Astrocyte of the hippocampus (primary cell): ENCODE data around the gene FAM98B.

Source experiments
- DNase-seq: peaks from one replicate; pipeline ENCODE4 v3.0.0; 2011; ENCODE audit warnings: low read depth, low spot score

Gene FAM98B

DNA sequence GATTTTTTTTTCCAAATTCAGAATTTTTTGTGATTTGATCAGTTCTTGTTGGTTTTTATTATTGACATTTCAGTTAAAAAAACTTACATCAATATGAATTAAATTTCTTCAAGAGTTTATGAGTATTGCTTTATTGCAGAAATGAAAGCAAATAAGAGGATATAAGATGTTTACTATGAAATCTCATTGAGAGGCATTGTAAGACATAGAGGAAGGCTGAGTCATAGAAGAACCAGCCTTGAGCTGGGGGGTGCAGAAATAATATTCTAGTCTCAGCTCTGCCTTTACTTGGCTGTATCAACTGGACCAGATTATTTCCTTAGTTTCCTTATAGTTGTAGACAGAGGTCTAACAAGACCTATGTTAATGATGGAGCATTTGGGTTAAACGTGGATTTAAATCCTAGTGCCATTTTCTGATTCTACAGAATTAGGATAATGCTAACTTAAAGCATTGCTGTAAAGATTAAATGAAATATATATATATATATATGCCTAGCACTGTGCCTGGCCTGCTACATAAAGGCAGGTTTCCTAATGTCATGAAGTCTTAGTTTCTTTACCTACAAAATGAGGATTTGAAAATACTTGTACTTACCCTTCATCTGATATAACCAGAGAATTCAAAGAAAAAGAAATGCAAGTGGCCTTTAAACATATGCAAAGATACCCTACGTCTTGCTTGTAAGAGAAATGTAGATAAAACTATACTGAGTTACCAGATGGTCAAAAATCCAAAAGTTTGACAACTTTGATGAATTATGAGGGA is 7.3 kb downstream of the FAM98B start:
- DNase-seq, result peak; percentile 23

DNA sequence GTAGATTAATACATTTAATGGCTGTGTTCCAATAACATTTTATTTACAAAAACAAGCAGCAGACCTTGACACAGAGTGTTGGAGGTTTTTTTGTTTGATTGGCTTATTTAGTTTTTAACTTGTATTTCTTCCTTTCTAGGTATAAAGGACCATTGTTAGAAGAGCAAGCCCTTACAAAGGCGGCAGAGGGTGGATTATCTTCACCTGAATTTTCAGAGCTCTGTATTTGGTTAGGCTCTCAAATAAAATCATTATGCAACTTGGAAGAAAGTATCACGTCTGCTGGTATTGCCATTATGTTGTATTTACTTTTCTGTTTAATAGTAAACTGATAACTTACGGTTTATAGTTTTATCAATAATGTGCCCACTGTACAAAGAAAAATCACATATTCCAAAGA is 10.0 kb downstream of the FAM98B start:
- no peak for DNase-seq

DNA sequence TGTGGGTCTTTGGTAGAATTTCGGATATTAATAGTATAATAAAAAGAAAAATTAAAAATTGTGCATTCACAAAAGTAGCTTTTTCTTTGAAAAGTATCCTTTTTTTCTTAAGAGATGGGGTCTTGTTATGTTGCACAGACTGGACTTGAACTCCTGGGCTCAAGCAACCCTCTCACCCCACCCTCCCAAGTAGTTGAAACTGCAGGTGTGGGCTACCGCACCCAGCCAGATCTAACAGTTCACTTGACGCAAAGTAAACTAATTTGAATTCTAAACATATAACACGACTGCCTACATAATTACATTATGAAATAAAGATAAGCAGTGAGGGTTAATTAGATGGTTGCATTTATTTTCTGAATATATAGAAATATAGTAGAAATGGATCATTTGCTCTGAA is 10.7 kb downstream of the FAM98B start:
- DNase-seq, result no peak

DNA sequence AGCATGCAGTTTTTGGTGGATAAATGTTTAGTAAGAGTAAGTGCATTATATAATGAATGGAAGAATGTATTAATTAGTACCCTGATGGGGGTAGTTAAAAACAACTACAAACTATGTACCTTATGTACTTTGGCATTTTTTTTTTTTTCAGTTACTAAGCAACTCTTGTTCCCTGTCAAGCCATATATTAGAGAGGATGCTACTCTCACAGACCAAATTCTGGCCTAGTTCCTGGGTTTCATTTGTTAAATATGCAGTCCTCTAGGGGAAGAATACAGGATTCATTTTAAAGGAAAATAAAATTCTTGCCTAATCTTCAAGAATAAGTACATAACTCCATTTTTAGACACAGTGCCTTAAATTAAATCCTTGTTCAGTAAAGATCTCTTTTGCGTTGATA is 16.9 kb downstream of the FAM98B start:
- DNase-seq, result no peak

DNA sequence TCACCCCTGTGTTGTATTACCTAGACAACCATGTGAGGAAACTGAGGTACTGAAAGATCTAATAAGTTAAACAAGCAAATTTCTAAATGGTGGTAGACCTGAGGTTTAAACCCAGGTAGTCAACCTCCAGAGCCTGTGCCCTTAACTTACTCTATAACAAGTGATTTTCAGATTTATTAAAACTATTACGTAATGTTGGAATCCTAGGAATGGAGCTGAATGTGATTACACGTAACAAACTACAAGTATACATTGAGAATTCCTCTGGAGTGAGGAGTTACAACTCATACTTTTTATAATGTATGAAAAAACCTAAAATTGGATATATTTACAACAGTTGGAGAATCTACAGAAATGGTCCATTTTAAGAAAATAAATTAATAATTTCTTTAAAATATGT is 18.0 kb downstream of the FAM98B start:
- no peak for DNase-seq

DNA sequence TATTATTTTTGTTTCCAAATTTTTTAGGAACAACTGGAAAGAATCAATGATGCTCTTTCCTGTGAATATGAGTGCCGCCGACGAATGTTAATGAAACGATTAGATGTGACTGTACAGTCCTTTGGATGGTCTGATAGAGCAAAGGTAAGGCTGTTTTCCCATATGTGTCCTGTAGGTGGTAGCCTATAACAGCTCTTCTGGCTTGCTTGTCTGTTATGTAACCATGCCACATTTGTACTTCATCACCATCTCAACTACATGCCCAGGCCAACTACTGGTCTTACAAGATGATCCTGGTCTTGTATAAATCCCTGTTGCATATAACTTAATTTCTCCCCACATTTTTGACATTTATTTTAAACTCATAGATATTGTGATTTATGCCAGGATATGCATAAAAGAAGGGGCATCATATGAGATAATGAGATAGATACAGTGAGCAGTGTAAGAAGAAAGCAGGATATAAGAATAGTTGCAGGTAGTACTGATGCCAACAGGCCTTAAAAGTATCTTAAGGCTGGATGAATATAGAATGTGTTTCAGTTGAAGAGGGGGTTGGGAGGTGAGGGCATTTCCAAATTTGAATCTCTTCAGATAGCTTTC is 20.3 kb downstream of the FAM98B start:
- peak; percentile 82 for DNase-seq

DNA sequence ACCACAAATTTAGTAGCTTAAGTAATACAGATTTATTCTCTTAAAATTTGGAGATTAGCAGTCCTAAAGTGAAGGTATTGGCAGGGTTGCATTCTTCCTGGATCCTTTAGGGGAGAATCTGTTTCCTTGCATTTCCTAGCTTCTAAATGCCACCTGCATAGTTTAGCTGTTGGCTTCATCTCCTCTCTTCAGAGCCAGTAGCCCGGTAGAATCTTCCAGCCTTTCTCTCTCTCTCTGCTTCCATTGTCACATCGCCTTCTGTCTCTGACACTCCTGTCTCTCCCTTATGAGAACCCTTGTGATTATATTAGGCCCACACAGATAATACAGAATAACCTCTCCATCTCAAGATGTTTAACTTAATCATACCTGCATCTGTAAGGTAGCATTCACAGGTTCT is 21.4 kb downstream of the FAM98B start:
- no peak for DNase-seq

DNA sequence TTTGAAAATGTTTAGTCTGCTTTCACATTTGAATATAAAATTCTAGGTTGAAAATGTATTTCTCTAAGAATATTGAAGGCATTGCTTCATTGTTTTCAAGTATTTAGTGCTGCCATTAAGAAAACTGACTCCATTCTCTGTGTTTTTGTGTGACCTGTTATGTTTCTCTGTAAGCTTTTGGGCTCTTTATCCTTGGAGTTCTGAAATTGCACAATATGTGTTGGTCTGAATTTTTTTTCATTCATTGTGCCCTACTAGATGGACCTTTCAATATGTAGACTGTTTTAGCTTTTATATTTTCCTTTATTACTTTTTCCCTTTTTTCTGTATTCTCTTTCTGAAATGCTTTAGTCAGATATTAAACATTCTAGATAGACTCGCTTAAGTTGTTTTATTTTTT is 22.2 kb downstream of the FAM98B start:
- no peak for DNase-seq

DNA sequence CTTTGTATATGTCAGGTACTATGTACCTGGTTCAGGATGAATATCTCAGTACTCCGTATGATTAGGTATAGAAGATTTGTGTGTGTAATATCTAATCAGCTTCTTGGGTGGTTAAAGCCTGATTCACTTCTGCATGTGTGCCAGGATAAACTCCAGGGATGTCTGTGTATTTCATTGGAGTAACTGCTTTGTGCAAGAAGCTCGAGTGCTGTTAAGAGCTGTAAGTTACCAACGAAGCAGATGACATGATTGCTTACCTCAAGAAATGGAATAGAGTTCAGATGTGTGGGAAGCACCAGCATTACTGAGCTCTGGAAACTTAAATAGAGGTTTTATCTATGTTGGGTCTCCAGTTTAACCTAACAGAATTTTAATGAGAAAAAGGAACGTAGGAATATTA is 23.7 kb downstream of the FAM98B start:
- DNase-seq, result peak; percentile 8

DNA sequence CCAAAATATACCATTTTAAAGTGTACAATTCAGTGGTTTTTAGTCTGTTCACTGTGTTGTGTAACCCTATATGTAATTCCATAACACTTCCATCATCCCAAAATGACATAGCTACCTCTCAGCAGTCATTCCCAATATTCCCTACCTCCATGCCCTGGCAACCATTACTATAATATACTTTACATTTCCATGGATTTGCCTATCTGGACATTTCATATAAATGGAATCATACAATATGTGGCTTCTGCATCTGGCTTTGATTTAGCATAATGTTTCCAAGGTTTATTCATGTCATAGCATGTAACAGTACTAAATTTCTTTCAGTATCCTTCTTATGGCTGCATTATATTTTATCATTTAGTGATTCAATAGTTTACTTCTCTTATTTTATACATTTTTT is 25.3 kb downstream of the FAM98B start:
- DNase-seq, result no peak

DNA sequence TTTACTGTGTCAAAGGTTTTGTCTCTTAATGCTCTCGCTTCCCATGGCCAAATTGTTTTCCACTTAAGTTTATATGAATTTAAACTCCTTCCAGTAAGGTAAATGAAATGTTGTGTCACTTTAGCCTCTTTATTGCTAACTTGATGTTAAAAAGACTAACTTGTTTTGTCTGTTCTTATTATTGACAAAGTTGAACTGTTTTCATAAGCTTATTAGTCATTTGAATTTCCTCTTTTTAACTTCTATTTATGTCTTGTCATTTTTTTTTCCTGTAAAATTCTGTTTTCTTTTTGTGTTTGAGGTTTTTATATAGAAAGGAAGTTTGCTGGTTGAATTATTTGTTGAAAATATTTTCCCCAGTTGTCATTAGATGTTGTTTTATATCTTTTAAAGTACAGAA is 25.8 kb downstream of the FAM98B start:
- DNase-seq, result no peak

DNA sequence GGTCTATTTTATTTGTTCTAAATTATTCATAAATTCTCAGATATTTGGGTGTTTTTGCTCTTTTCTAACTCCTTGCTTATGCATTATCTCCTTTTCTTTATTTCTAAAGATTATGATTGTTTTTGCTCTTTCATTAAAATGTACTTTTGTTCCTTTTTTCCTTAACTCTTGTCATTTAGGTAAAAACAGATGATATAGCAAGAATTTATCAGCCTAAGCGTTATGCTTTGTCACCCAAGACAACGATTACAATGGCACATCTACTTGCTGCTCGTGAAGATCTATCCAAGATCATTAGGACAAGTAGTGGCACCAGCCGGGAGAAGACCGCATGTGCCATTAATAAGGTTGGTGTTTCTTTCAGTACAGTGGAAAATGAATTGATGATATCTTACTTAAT is 27.2 kb downstream of the FAM98B start:
- DNase-seq, result no peak

DNA sequence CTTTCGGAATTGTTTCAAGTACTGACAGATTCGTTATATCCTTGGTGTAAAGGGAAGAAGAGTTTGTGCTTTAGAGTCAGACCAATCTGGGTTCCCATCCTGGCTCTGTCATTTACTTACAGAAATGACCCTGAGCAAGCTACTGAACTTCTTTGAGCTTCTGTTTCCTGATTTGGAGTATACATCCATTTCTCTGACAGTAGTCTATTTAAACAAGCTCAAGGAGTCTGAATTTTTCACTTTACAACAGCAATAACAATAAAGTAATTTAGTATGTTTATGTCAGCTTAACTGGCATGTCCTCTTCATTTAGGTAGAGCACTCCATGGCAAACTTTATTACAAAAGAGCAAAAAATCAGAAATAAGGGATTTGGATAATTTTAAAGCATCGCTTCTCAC is 27.8 kb downstream of the FAM98B start:
- no peak for DNase-seq

DNA sequence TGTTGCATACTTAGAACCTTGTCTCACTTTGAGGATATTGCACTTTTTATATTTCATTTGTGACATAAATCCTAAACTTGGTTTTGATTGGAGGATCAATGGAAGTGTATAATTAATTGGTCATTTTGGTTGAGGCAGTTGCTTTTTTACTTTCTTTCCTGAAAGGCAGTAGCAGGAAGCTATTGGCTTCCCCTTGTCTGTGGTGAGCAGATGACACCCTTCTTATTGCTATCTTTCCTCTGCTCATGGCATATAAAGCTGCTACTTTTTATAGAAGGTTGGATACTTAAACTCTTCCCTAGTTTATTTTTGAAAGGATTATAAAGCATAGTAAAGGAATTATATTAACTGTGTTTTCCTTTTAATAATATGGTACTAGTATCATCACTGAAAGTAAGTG is 28.6 kb downstream of the FAM98B start:
- DNase-seq, result no peak

DNA sequence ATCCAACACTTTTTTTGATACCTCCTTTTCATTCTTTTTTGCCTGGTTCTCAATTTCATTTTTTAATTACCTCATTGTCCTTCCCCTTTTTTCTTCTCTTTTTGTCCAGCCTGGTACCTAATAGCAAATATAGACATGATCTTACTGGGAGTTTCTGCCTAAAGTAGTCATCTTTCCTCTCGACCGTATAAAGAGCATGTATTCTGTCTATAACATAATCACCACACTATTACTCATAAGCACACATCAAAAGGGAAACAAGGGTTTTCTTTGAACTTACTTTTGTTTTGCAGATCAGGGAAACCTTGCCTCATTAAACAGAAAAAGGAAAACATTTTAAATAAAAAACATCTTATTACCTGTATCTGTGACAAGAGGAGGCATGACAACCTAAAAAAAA is 33.0 kb downstream of the FAM98B start:
- no peak for DNase-seq

DNA sequence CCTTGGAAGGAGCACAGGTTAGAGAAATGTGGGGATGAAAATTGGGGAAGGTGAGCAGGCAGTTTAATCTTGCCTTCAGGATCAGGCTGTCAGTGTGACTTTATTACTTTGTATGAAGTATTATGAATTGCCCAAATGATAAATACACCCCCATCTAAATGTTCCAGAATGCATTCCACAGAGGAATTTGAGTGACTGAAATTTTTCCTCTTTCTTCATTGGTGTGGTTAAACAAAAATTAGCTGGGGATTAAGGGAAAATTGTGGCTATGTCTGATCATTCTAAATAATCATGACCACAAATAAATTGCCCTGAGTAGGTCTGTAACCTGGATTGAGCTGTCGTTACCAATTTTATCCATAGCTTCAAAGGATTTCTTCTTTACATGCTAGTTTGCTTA is 33.5 kb downstream of the FAM98B start:
- DNase-seq, result no peak

DNA sequence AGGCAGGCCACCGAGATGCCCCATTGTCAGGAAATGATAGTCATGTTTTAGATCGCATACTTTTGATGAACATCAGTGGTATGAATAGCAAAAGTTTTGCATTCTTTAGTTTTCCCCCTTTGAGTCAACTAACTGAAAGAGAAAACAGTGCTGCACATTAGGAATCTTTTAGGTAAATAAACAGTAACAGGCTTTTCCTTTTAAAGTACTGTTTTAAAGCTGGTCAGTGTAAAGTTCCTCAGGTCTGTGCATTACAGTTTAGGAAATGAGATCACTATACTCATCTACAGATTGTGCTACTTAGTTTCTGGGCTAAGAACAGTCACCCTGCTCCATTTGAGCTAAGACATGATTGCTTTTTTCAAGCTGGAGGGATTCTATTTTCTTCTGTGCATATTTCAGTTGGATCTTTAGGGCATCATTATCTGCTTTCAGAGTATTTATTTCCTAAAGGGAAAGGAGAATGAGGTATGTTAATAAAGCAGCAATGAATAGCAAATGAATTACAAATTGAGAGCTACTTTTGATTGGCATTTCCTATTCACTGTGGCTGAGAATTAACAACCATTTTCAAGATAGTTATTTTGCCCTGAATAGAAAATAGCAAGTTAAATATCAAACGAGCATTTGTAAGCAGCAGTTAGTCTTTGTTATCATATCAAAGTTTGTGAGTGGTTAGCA is 36.5 kb downstream of the FAM98B start:
- DNase-seq, result peak; percentile 34

DNA sequence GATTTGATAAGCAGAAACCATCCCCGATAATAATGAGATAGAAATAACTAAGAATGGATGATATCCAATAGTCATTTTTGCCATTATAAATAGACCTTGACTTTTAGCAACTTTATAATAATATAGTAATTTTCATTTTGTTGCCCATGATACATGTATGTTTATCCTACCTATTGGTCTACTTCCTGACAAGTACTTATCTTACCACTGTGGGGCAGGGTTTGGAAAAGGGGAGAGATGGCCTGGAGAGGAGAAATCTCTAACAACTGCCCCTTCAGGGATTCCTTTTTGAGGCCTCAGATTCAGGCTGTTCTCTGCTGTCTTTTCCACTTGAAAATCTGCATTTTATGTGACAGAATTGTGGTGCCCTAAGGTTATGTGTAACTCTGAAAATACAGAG is 42.2 kb downstream of the FAM98B start:
- DNase-seq, result no peak

DNA sequence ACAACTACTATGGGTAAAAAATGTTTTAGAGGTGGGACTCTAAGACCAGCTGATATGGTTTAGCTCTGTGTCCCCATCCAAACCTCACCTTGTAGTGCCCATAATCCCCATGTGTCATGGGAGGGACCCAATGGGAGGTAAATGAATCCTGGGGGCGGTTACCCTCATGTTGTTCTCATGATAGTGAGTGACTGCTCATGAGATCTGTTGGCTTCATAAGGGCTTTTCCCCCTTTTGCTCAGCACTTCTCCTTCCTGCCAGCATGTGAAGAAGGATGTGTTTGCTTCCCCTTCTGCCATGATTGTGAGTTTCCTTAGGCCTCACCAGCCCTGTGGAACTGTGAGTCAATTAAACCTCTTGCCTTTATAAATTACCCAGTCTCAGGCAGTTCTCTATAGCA is 45.7 kb downstream of the FAM98B start:
- no peak for DNase-seq

DNA sequence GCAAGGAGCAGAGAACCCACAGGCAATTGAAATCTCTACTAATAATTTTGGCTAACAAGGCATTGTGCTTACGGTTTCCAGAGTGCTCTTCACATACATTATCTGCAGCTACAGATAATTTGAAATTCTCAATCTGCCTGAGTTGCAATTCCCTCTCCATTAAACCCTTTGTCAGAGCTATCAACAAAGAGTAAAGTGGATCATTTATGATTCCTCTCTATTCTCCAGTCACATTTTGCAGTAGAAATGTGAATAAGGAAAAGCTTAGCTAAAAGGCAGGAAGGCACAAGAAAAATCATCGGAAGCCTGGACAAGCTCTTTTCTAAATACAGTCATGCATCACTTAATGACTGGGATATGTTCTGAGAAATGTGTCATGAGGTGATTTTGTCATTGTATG is 49.6 kb downstream of the FAM98B start:
- no peak for DNase-seq

DNA sequence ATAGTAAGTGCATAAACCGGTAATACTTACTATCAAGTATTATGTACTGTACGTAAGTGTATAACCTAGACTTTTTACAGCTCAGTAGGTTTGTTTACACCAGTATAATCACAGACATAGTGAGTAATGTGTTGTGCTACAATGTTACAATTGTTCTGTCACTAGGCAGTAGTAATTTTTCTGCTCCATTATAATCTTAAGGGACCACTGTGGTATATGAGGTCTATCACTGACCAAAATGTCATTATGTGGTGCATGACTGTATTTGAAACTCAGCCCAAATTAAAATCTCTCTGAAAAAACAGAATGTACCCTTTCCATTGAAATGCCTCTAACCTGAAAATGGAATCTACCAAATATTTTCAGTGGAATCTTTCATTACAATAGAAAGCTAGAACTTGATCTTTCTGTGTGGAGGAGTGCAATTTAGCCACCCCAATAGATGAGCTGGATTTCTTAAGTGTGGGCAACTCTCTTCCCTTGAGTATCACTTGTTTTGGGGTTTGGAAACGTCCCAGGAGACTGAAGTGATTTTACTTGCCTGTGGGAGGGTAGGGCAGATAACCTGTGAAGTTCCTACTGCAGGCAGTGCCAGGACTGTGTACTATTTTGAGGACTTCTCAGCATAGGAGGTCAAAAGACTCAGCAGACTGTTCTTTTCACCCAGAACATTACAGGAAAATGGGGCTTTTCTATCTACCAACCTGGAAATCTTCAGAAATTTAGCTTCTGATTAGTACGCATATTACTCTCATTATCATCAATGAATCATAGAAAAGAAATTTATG is 50.9 kb downstream of the FAM98B start:
- DNase-seq, result peak; percentile 63

DNA sequence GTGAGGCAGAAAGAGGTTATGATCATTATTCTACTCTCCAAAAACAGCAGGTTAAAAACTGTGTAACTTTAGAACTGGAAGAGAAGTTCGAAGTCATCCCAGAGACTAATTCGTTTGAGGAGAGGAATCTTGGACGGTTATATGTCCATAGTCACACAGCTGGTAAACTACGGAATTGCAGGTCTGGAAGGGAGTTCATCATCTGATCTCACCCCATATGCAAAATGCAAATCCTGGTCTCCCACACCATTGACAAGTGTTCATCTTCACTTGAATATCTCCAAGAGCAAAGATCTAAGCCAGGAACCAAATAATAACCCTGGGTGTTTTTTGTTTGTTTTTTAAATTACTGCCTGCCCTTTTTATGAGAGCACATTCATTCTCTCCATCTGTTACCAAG is 53.1 kb downstream of the FAM98B start:
- no peak for DNase-seq
